ENCODE results near the gene D2HGDH. TPM values are rescaled to one million over a fixed set of nuclear protein-coding genes. Genes with fewer than 3 reads are reported as not detected.

The D2HGDH gene
- total and polyA plus RNA-seq, 2 experiments from 2014 or later, result 3.7 to 17.3 TPM

GRCh38 chr2:241814643-241815476 lies 80.4 kb downstream of the D2HGDH start:
- Mint-ChIP-seq H3K27ac (peak overlapping the region; percentile 57; the same call in 1 of the 2 replicates), H3K27me3 (ENCODE audit: insufficient read depth, low read depth, poor library complexity) (peaks cover 6% of the 10 kb centered on the region), H3K36me3 (ENCODE audit: low read depth) (no peaks in the 10 kb centered on the region), H3K9me3 (no peaks in the 10 kb centered on the region; the same call in 2 of the 3 replicates), H3K4me3 (no peak overlapping the region), H3K4me1 (no peaks in the 10 kb centered on the region; the same call in 1 of the 3 replicates)
- Histone ChIP-seq H3K4me2 (no peak overlapping the region), H3K4me1 (ENCODE audit: insufficient read depth) (no peaks in the 10 kb centered on the region), H3K36me3 (ENCODE audit: insufficient read depth) (no peaks in the 10 kb centered on the region), H2AFZ (no peak overlapping the region), H3K27me3 (ENCODE audit: insufficient read depth) (no peaks in the 10 kb centered on the region), H3K79me2 (replicated peaks; ENCODE audit: insufficient read depth) (no peaks in the 10 kb centered on the region), H3K9me2 (ENCODE audit: insufficient read depth) (no peaks in the 10 kb centered on the region), H3K27ac (ENCODE audit: low read depth) (no peak overlapping the region), H4K20me1 (replicated peaks; ENCODE audit: insufficient read depth) (no peaks in the 10 kb centered on the region), H3K4me3 (no peak overlapping the region), H3F3A (replicated peaks; ENCODE audit: low read depth) (no peaks in the 10 kb centered on the region)
- DNase-seq (ENCODE audit: low spot score) (no peak), ATAC-seq (peak; percentile 52)
- TF ChIP-seq EZH2 (IDR thresholded peaks at IDR 0.05; ENCODE audit: low read depth, unreplicated experiment), result no peak
- no peak for TF ChIP-seq JUNB (IDR thresholded peaks at IDR 0.05; ENCODE audit: unreplicated experiment)
- no peak for TF ChIP-seq NANOG (IDR thresholded peaks at IDR 0.05; ENCODE audit: borderline replicate concordance)
- no peak for TF ChIP-seq EZH2phosphoT487 (IDR thresholded peaks at IDR 0.05; ENCODE audit: unreplicated experiment)
- no peak for TF ChIP-seq ZNF331 (CRISPR knock-in tag; IDR thresholded peaks at IDR 0.05; ENCODE audit: low read depth)
- TF ChIP-seq ZNF114 (CRISPR knock-in tag; IDR thresholded peaks at IDR 0.05), result no peak
- no peak for TF ChIP-seq CTCF (conservative IDR thresholded peaks at IDR 0.05; ENCODE audit: low read depth in 2 of 2)
- no peak for TF ChIP-seq STAT1 (IDR thresholded peaks at IDR 0.05; ENCODE audit: unreplicated experiment)
- no peak for TF ChIP-seq CREB1 (CRISPR knock-in tag; IDR thresholded peaks at IDR 0.05; ENCODE audit: low read depth)
- no peak for TF ChIP-seq REST (IDR thresholded peaks at IDR 0.05; ENCODE audit: unreplicated experiment)
- TF ChIP-seq ZNF462 (CRISPR knock-in tag; IDR thresholded peaks at IDR 0.05), result no peak
- TF ChIP-seq ETS1 (IDR thresholded peaks at IDR 0.05), result no peak
